Peyer's patch (tissue), 4 donors: ENCODE data around the gene PDK2. TPM values are rescaled to one million over a fixed set of nuclear protein-coding genes. Genes with fewer than 3 reads are reported as not detected.
A peak's percentile ranks its signal among the peaks of the same experiment; 100 is the strongest.

Experiments
- DNase-seq, 3 donors: peaks; one replicate each; pipeline ENCODE4 v3.0.0-alpha.2; 2017 to 2019
- H3K27ac ChIP-seq, 4 donors: fragments of 200-600 bp; sonication (generic); one replicate each; pipeline ENCODE4 v1.5.1; 2016 to 2019
- H3K27me3 ChIP-seq, 2 donors: fragments of 200-600 bp; sonication (generic); one replicate each; pipeline ENCODE4 v1.5.1; 2019
- H3K36me3 ChIP-seq, 3 donors: fragments of 200-600 bp; sonication (generic); one replicate each; pipeline ENCODE4 v1.5.1; 2016 to 2019
- H3K4me1 ChIP-seq, 4 donors: fragments of 200-600 bp; sonication (generic); one replicate each; pipeline ENCODE4 v1.5.1; 2016 to 2019
- H3K4me3 ChIP-seq, 4 donors: fragments of 200-600 bp; sonication (generic); 1 replicate in 3 of 4; 2 replicates in 1 of 4; pipeline ENCODE4 v1.5.1; 2016 to 2019; ENCODE audit warnings: mild to moderate bottlenecking in 1 of 4
- H3K9me3 ChIP-seq, 4 donors: fragments of 200-600 bp; sonication (generic); one replicate each; pipeline ENCODE4 v1.5.1; 2016 to 2019; ENCODE audit warnings: mild to moderate bottlenecking in 1 of 4
- CTCF ChIP-seq, 6 experiments: fragments of 450-650 bp in 4 of 6; fragments of 200-600 bp in 2 of 6; sonication (generic) in 1 of 6; IDR thresholded peaks; one replicate each; pipeline ENCODE4 v1.5.1; 2017 to 2019; ENCODE audit warnings: antibody characterized with exemption in 6 of 6, mild to moderate bottlenecking in 3 of 6, moderate library complexity in 1 of 6
- POLR2A ChIP-seq, 2 donors: fragments of 450-650 bp; IDR thresholded peaks; one replicate each; pipeline ENCODE4 v1.5.1; 2017; ENCODE audit warnings: antibody characterized with exemption in 2 of 2, mild to moderate bottlenecking in 2 of 2, moderate library complexity in 2 of 2
- total RNA-seq, 4 donors: library from RNA; depleted of rRNA; stranded (reverse); fragments of >200 nt; gene quantifications; one replicate each; pipeline ENCODE4 v1.1.0, GENCODE V29; 2016

The PDK2 gene
- total RNA-seq, 4 donors from 2014 or later: 23.1 to 283 (median 164) TPM

DNA sequence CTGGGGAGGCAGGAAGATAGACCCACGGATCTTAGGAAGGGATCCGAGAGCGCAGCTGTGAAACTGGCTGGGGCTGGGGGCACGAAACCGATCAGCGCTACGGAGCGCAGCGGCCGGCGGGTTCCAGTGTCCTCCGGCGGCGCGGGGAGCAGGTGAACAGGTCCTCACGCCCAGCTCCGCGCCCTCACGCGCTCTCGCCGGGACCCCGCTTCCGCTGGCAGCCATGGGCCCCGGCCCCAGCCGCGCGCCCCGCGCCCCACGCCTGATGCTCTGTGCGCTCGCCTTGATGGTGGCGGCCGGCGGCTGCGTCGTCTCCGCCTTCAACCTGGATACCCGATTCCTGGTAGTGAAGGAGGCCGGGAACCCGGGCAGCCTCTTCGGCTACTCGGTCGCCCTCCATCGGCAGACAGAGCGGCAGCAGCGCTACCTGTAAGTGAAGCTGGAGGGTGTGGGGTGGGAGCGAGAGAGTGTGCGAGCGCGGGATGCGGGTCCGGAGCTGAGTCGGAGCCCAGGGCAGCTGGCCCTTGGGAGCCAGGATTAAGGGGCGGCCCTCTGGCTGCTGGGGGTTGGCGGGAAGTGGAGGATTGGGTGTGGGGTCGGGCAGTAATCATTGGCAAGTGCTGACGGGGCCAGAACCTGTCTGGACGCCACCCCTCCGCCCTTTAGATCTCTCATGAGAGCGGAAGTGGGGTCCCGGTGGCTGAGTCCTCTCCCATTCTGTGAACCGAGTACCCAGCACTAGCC lies 38.8 kb upstream of the PDK2 start:
- H3K9me3 ChIP-seq: no peaks in the 10 kb centered on the region
- H3K4me1 ChIP-seq: peaks cover 0 to 69% (median 11%) of the 10 kb centered on the region in 4 donors
- H3K4me3 ChIP-seq: peak overlapping the region; percentile 66 to 85 (median 76)
- H3K36me3 ChIP-seq: no peaks in the 10 kb centered on the region
- peak in 5 of 6 experiments; percentile 22 to 43 (median 27) for TF ChIP-seq CTCF (IDR thresholded peaks at IDR 0.05)
- peak in 1 of 2 donors; percentile 16 for TF ChIP-seq POLR2A (IDR thresholded peaks at IDR 0.05)
- peak; percentile 46 to 81 (median 80) for DNase-seq
- H3K27ac ChIP-seq: peak overlapping the region; percentile 74 to 99 (median 90)
- H3K27me3 ChIP-seq: no peaks in the 10 kb centered on the region

GRCh38 chr17:50056961-50057330 lies 38.2 kb upstream of the PDK2 start:
- Histone ChIP-seq H3K4me1 (peaks cover 0 to 74% (median 11%) of the 10 kb centered on the region in 4 donors), H3K27ac (peak overlapping the region; percentile 74 to 99 (median 90)), H3K9me3 (no peaks in the 10 kb centered on the region), H3K4me3 (peak overlapping the region; percentile 66 to 85 (median 76)), H3K27me3 (no peaks in the 10 kb centered on the region), H3K36me3 (no peaks in the 10 kb centered on the region)
- peak in 2 of 3 donors; percentile 62 to 73 for DNase-seq
- no peak for TF ChIP-seq CTCF (IDR thresholded peaks at IDR 0.05)
- peak in 1 of 2 donors; percentile 7 for TF ChIP-seq POLR2A (IDR thresholded peaks at IDR 0.05)

GRCh38 chr17:50057521-50057991 lies 37.6 kb upstream of the PDK2 start:
- peak in 2 of 3 donors; percentile 77 to 83 for DNase-seq
- H3K27ac ChIP-seq: peak overlapping the region in 3 of 4 donors; percentile 84 to 99 (median 95)
- no peaks in the 10 kb centered on the region for H3K27me3 ChIP-seq
- H3K4me3 ChIP-seq: peak overlapping the region in 3 of 4 donors; percentile 66 to 85 (median 84)
- no peaks in the 10 kb centered on the region for H3K9me3 ChIP-seq
- H3K36me3 ChIP-seq: no peaks in the 10 kb centered on the region
- TF ChIP-seq CTCF (IDR thresholded peaks at IDR 0.05) (no peak), POLR2A (IDR thresholded peaks at IDR 0.05) (peak; percentile 53 to 75)
- peaks cover 0 to 80% (median 11%) of the 10 kb centered on the region in 4 donors for H3K4me1 ChIP-seq

DNA sequence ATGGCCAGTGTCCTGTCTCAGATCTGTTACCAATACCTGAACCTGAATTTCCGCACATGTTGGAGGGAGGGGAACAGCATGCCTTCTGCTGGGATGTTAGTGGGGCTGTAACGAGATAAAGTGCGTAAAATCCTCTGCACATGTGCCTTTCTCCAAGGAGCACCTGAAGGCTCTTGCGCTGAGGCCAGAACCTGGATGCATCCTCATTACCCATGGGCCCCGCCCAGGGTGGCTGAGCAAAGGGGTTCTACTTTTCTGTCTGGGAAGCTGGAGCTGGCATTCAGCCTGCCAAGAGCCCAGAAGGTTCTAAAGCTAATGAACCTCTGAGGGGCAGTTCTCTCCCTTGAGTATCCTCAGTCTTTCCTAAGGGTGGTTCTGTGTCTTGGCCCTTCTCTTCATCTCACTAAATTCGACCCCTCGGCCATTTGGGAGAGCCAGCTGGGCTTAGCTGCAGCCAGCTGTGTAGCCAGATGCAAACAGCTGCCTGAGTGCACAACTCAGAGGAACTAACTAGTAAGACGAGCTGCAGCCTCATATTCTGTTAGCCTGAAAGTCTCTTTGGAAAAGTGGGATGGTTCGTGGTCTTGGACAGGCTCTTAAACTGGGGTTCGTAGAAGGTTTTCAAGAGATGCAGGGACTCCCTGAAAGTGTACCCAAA lies 36.7 kb upstream of the PDK2 start:
- Histone ChIP-seq H3K9me3 (no peaks in the 10 kb centered on the region), H3K4me1 (peaks cover 0 to 81% (median 11%) of the 10 kb centered on the region in 4 donors), H3K4me3 (peak overlapping the region in 2 of 4 donors; percentile 84 to 85), H3K27ac (peak overlapping the region in 3 of 4 donors; percentile 84 to 99 (median 95)), H3K27me3 (no peaks in the 10 kb centered on the region), H3K36me3 (no peaks in the 10 kb centered on the region)
- peak in 1 of 3 donors; percentile 39 for DNase-seq
- no peak for TF ChIP-seq CTCF (IDR thresholded peaks at IDR 0.05)
- no peak for TF ChIP-seq POLR2A (IDR thresholded peaks at IDR 0.05)

DNA sequence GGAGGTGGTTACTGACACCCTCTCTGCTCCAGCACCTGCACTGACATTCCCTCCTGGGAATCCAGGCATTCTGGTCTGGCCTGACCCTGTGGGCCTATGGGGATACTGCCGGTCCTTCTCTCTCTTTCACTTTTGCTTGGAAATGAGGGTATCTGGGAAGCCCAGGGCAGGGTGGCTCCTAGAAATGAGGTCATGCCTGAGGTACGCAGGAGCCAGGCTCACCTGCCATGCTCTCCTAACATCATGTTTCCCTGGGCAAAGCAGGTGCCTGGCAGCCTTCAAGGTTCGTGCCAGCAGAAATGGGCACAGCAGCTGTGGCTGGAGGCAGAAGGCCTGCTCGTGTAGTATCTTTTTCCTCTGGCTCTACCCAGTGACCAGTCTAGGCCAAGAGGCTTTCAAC lies 35.9 kb upstream of the PDK2 start:
- TF ChIP-seq POLR2A (IDR thresholded peaks at IDR 0.05) (no peak), CTCF (IDR thresholded peaks at IDR 0.05) (no peak)
- Histone ChIP-seq H3K27ac (peak overlapping the region in 3 of 4 donors; percentile 26 to 99 (median 59)), H3K4me1 (peaks cover 0 to 78% (median 11%) of the 10 kb centered on the region in 4 donors), H3K9me3 (no peaks in the 10 kb centered on the region), H3K36me3 (no peaks in the 10 kb centered on the region), H3K4me3 (no peak overlapping the region), H3K27me3 (no peaks in the 10 kb centered on the region)
- no peak for DNase-seq
